AG09319 (cell line): ENCODE data around the gene TOGARAM2.
"Not testable (repeated sequence)": the region's sequence is repeated elsewhere in the genome, so short reads cannot be mapped to it uniquely, and the experiment has no call there.

Experiments used
- DNase-seq: peaks from one replicate; pipeline ENCODE4 v3.0.0-alpha.2; 2010; ENCODE audit warnings: low read depth; ENCODE audit errors: extremely low read depth
- CTCF ChIP-seq: IDR thresholded peaks from 2 replicates; pipeline ENCODE4 v1.5.1; 2011; ENCODE audit warnings: low read depth, mild to moderate bottlenecking, inconsistent platforms, low read length, moderate library complexity

The TOGARAM2 gene

GRCh38 chr2:28977176-28977875 lies 3.8 kb upstream of the TOGARAM2 start:
- no peak for DNase-seq
- TF ChIP-seq CTCF = no peak

- DNase-seq = not testable (repeated sequence)
Observed at GRCh38 chr2:28978001-28978400, 3.1 kb upstream of the TOGARAM2 start.

- TF ChIP-seq CTCF = no peak
- no peak for DNase-seq
Observed at GRCh38 chr2:28978606-28979005, 2.5 kb upstream of the TOGARAM2 start.

GRCh38 chr2:28979041-28979440 lies 2.1 kb upstream of the TOGARAM2 start:
- no peak for TF ChIP-seq CTCF

GRCh38 chr2:28979576-28980366 lies 1.3 kb upstream of the TOGARAM2 start:
- DNase-seq = no peak
- no peak for TF ChIP-seq CTCF

More at GRCh38 chr2:28979041-28979440, 2.1 kb upstream of the TOGARAM2 start:
- no peak for DNase-seq

- no peak for DNase-seq
- TF ChIP-seq CTCF = no peak
Observed at GRCh38 chr2:28980368-28981015, 606 bp upstream of the TOGARAM2 start.

- TF ChIP-seq CTCF = no peak
- no peak for DNase-seq
Observed at GRCh38 chr2:28981620-28982376, 700 bp downstream of the TOGARAM2 start.
